ENCODE measurements around the gene ZBTB7B. TPM values are rescaled to one million over a fixed set of nuclear protein-coding genes. Genes with fewer than 3 reads are reported as not detected.
"Not testable (repeated sequence)": the region's sequence is repeated elsewhere in the genome, so short reads cannot be mapped to it uniquely, and the experiment has no call there.

ZBTB7B gene
- total RNA-seq, 1 donor from 2014 or later = 58.9 TPM

GRCh38 chr1:154966111-154966510 lies 36.5 kb upstream of the ZBTB7B start:
- no peak for DNase-seq
- intact Hi-C loops (cut with micrococcal nuclease) = no loop called here
- no peak for ATAC-seq

GRCh38 chr1:154967331-154967950 lies 35.2 kb upstream of the ZBTB7B start:
- ATAC-seq (no peak), DNase-seq (peak; percentile 15)
- intact Hi-C loops (cut with micrococcal nuclease) = no loop called here

- DNase-seq = no peak
- no peak for ATAC-seq
- intact Hi-C loops (cut with micrococcal nuclease) = no loop called here
Observed at GRCh38 chr1:154968731-154969130, 33.9 kb upstream of the ZBTB7B start.

GRCh38 chr1:154969246-154969645 lies 33.4 kb upstream of the ZBTB7B start:
- no peak for DNase-seq
- no peak for ATAC-seq
- intact Hi-C loops (cut with micrococcal nuclease) = no loop called here

- DNase-seq = peak; percentile 47
- intact Hi-C loops (cut with micrococcal nuclease) = no loop called here
- no peak for ATAC-seq
Observed at GRCh38 chr1:154969860-154970452, 32.6 kb upstream of the ZBTB7B start.

GRCh38 chr1:154970631-154971340 lies 31.8 kb upstream of the ZBTB7B start, which contains the start of gene SHC1:
SHC1 (minus strand) TSS chr1:154970747; CDS start chr1:154970526, 221 bp downstream.
- peak; percentile 61 for ATAC-seq
- peak; percentile 95 for DNase-seq
- intact Hi-C loops (cut with micrococcal nuclease) = no loop called here

- DNase-seq (no peak), ATAC-seq (no peak)
- intact Hi-C loops (cut with micrococcal nuclease) = no loop called here
Observed at GRCh38 chr1:154971341-154971998, 31.1 kb upstream of the ZBTB7B start.

- intact Hi-C loops (cut with micrococcal nuclease) = no loop called here
- DNase-seq (no peak), ATAC-seq (no peak)
Observed at GRCh38 chr1:154972213-154972516, 30.4 kb upstream of the ZBTB7B start.

- intact Hi-C loops (cut with micrococcal nuclease) = no loop called here
- ATAC-seq = no peak
Observed at GRCh38 chr1:154972517-154973343, 29.9 kb upstream of the ZBTB7B start.

GRCh38 chr1:154973344-154974101 lies 29.1 kb upstream of the ZBTB7B start:
- intact Hi-C loops (cut with micrococcal nuclease) = no loop called here
- peak; percentile 95 for DNase-seq
- peak; percentile 55 for ATAC-seq

More at GRCh38 chr1:154972517-154973343, 29.9 kb upstream of the ZBTB7B start:
- DNase-seq = peak; percentile 53

- peak; percentile 98 for DNase-seq
- intact Hi-C loops (cut with micrococcal nuclease) = no loop called here
- peak; percentile 87 for ATAC-seq
Observed at GRCh38 chr1:154974102-154974807, 28.3 kb upstream of the ZBTB7B start, which contains the start of gene CKS1B. CKS1B (plus strand) TSS chr1:154974681; CDS start chr1:154974746, 65 bp downstream.

GRCh38 chr1:154974808-154975408 lies 27.7 kb upstream of the ZBTB7B start:
- peak; percentile 67 for ATAC-seq
- intact Hi-C loops (cut with micrococcal nuclease) = no loop called here
- peak; percentile 94 for DNase-seq

GRCh38 chr1:154975409-154976059 lies 27.1 kb upstream of the ZBTB7B start:
- intact Hi-C loops (cut with micrococcal nuclease) = no loop called here
- ATAC-seq (no peak), DNase-seq (peak; percentile 64)

GRCh38 chr1:154977762-154978161 lies 24.8 kb upstream of the ZBTB7B start:
- DNase-seq; intact Hi-C loops (cut with micrococcal nuclease); ATAC-seq: not testable (repeated sequence)

GRCh38 chr1:154978360-154978759 lies 24.2 kb upstream of the ZBTB7B start:
- ATAC-seq = no peak
- intact Hi-C loops (cut with micrococcal nuclease) = no loop called here
- no peak for DNase-seq

GRCh38 chr1:154982341-154982740 lies 20.3 kb upstream of the ZBTB7B start:
- DNase-seq = no peak
- intact Hi-C loops (cut with micrococcal nuclease) = no loop called here

More at GRCh38 chr1:154982341-154982740, 20.3 kb upstream of the ZBTB7B start:
- ATAC-seq = no peak

Measured in left ventricle myocardium superior (tissue), 1 donor.